Measurements from ENCODE around the gene DHX58. TPM values are rescaled to one million over a fixed set of nuclear protein-coding genes. Genes with fewer than 3 reads are reported as not detected.
"Not testable (repeated sequence)": the region's sequence is repeated elsewhere in the genome, so short reads cannot be mapped to it uniquely, and the experiment has no call there.

The DHX58 gene
- total and polyA plus RNA-seq, 2 donors (not counting 1 experiment from before 2014, with no cell fraction given) = 39.7 to 57.6 TPM

GRCh38 chr17:42142371-42142896 lies 29.9 kb upstream of the DHX58 start:
- Histone ChIP-seq H2AFZ (ENCODE audit: insufficient read depth, low read depth, low read length, poor library complexity, severe bottlenecking) (no peak overlapping the region), H3K79me2 (ENCODE audit: control insufficient read depth, insufficient read depth, low read length) (peaks cover 100% of the 10 kb centered on the region), H4K20me1 (ENCODE audit: control insufficient read depth, insufficient read depth, low read length, poor library complexity, severe bottlenecking) (peaks cover 81% of the 10 kb centered on the region), H3K4me1 (ENCODE audit: control insufficient read depth in 2 of 2, insufficient read depth in 2 of 2, low read length in 2 of 2) (peaks cover 6% of the 10 kb centered on the region in 2 donors), H3K27ac (ENCODE audit: low read length in 2 of 2) (no peak overlapping the region), H3K9me3 (ENCODE audit: control extremely low read depth in 1 of 3, control insufficient read depth in 2 of 3, insufficient read depth in 1 of 3, low read length in 2 of 3) (no peaks in the 10 kb centered on the region), H3K27me3 (replicated peaks in 1 of 4; ENCODE audit: control extremely low read depth in 1 of 4, control insufficient read depth in 3 of 4, insufficient read depth in 4 of 4, low read length in 3 of 4) (no peaks in the 10 kb centered on the region), H3K9ac (ENCODE audit: low read length) (no peak overlapping the region), H3K4me2 (replicated peaks; ENCODE audit: low read depth, low read length, poor library complexity, severe bottlenecking) (no peak overlapping the region), H3K36me3 (replicated peaks in 1 of 2; ENCODE audit: control extremely low read depth in 1 of 2, control insufficient read depth in 1 of 2, extremely low read depth in 1 of 2, insufficient read depth in 2 of 2, low read length in 1 of 2) (peaks cover 4 to 46% of the 10 kb centered on the region in 2 experiments), H3K4me3 (ENCODE audit: control extremely low read depth in 1 of 5, extremely low read depth in 1 of 5, insufficient read depth in 1 of 5, low read depth in 2 of 5, low read length in 4 of 5) (no peak overlapping the region)
- Mint-ChIP-seq H3K27ac (no peak overlapping the region), H3K4me3 (no peak overlapping the region), H3K27me3 (no peaks in the 10 kb centered on the region), H3K9me3 (ENCODE audit: insufficient read depth) (no peaks in the 10 kb centered on the region), H3K4me1 (peaks cover 37% of the 10 kb centered on the region)
- DNase-seq (no peak), ATAC-seq (ENCODE audit: low read depth) (no peak)
- TF ChIP-seq CTCF (IDR thresholded peaks at IDR 0.05) (no peak), EZH2 (IDR thresholded peaks at IDR 0.05; ENCODE audit: borderline replicate concordance, insufficient read depth, low read depth, low read length, poor library complexity, severe bottlenecking) (no peak)
- WGBS (ENCODE audit: insufficient coverage) = 97% methylated on average over 7 of the region's 7 CpGs
- POLR2A ChIA-PET = no interaction called here
- intact Hi-C loops (cut with micrococcal nuclease) = no loop called here
- CTCF ChIA-PET = interaction anchor here (0.6 to 1.4 kb wide), 4 partner anchors 8 to 178 kb away, joined by 3 to 5 read pairs (median 3); no protein-coding TSS in a partner anchor

GRCh38 chr17:42141382-42141781 lies 28.9 kb upstream of the DHX58 start:
- Mint-ChIP-seq H3K4me3 (no peak overlapping the region), H3K27me3 (no peaks in the 10 kb centered on the region), H3K27ac (peak overlapping the region; percentile 7), H3K4me1 (peaks cover 41% of the 10 kb centered on the region), H3K9me3 (ENCODE audit: insufficient read depth) (no peaks in the 10 kb centered on the region)
- no peak for TF ChIP-seq EZH2 (IDR thresholded peaks at IDR 0.05; ENCODE audit: borderline replicate concordance, insufficient read depth, low read depth, low read length, poor library complexity, severe bottlenecking)
- TF ChIP-seq CTCF (IDR thresholded peaks at IDR 0.05) = no peak
- ChIA-PET POLR2A (no interaction called here), CTCF (interaction anchor here (1.3 to 1.4 kb wide), 2 partner anchors 7 to 11 kb away, joined by 3 to 5 read pairs; no protein-coding TSS in a partner anchor)
- no peak for DNase-seq
- Histone ChIP-seq H2AFZ (ENCODE audit: insufficient read depth, low read depth, low read length, poor library complexity, severe bottlenecking) (no peak overlapping the region), H3K36me3 (replicated peaks in 1 of 2; ENCODE audit: control extremely low read depth in 1 of 2, control insufficient read depth in 1 of 2, extremely low read depth in 1 of 2, insufficient read depth in 2 of 2, low read length in 1 of 2) (peaks cover 1 to 40% of the 10 kb centered on the region in 2 experiments), H3K4me2 (replicated peaks; ENCODE audit: low read depth, low read length, poor library complexity, severe bottlenecking) (no peak overlapping the region), H3K4me1 (ENCODE audit: control insufficient read depth in 2 of 2, insufficient read depth in 2 of 2, low read length in 2 of 2) (peaks cover 10 to 12% of the 10 kb centered on the region in 2 donors), H3K27me3 (replicated peaks in 1 of 4; ENCODE audit: control extremely low read depth in 1 of 4, control insufficient read depth in 3 of 4, insufficient read depth in 4 of 4, low read length in 3 of 4) (no peaks in the 10 kb centered on the region), H3K9me3 (ENCODE audit: control extremely low read depth in 1 of 3, control insufficient read depth in 2 of 3, insufficient read depth in 1 of 3, low read length in 2 of 3) (no peaks in the 10 kb centered on the region), H3K27ac (ENCODE audit: low read length in 2 of 2) (no peak overlapping the region), H3K4me3 (ENCODE audit: control extremely low read depth in 1 of 5, extremely low read depth in 1 of 5, insufficient read depth in 1 of 5, low read depth in 2 of 5, low read length in 4 of 5) (no peak overlapping the region), H4K20me1 (ENCODE audit: control insufficient read depth, insufficient read depth, low read length, poor library complexity, severe bottlenecking) (peaks cover 76% of the 10 kb centered on the region), H3K9ac (ENCODE audit: low read length) (no peak overlapping the region), H3K79me2 (ENCODE audit: control insufficient read depth, insufficient read depth, low read length) (peaks cover 100% of the 10 kb centered on the region)
- intact Hi-C loops (cut with micrococcal nuclease) = no loop called here
- no peak for ATAC-seq (ENCODE audit: low read depth)
- WGBS (ENCODE audit: insufficient coverage) = 81% methylated on average over 6 of the region's 8 CpGs

GRCh38 chr17:42140690-42141089 lies 28.2 kb upstream of the DHX58 start:
- POLR2A ChIA-PET; intact Hi-C loops (cut with micrococcal nuclease); H3K27me3 Mint-ChIP-seq; H3K4me2 ChIP-seq (replicated peaks; ENCODE audit: low read depth, low read length, poor library complexity, severe bottlenecking); H3K27me3 ChIP-seq (replicated peaks in 1 of 4; ENCODE audit: control extremely low read depth in 1 of 4, control insufficient read depth in 3 of 4, insufficient read depth in 4 of 4, low read length in 3 of 4); H3K4me3 ChIP-seq (ENCODE audit: control extremely low read depth in 1 of 5, extremely low read depth in 1 of 5, insufficient read depth in 1 of 5, low read depth in 2 of 5, low read length in 4 of 5); ATAC-seq (ENCODE audit: low read depth); H3K9ac ChIP-seq (ENCODE audit: low read length); H3K4me3 Mint-ChIP-seq; H3K9me3 ChIP-seq (ENCODE audit: control extremely low read depth in 1 of 3, control insufficient read depth in 2 of 3, insufficient read depth in 1 of 3, low read length in 2 of 3); H3K9me3 Mint-ChIP-seq (ENCODE audit: insufficient read depth); H3K27ac ChIP-seq (ENCODE audit: low read length in 2 of 2); H2AFZ ChIP-seq (ENCODE audit: insufficient read depth, low read depth, low read length, poor library complexity, severe bottlenecking); H3K27ac Mint-ChIP-seq; DNase-seq: not testable (repeated sequence)
- Histone ChIP-seq H4K20me1 (ENCODE audit: control insufficient read depth, insufficient read depth, low read length, poor library complexity, severe bottlenecking) (peaks cover 80% of the 10 kb centered on the region), H3K4me1 (ENCODE audit: control insufficient read depth in 2 of 2, insufficient read depth in 2 of 2, low read length in 2 of 2) (peaks cover 17 to 19% of the 10 kb centered on the region in 2 donors), H3K79me2 (ENCODE audit: control insufficient read depth, insufficient read depth, low read length) (peaks cover 100% of the 10 kb centered on the region), H3K36me3 (replicated peaks in 1 of 2; ENCODE audit: control extremely low read depth in 1 of 2, control insufficient read depth in 1 of 2, extremely low read depth in 1 of 2, insufficient read depth in 2 of 2, low read length in 1 of 2) (peaks cover 1 to 36% of the 10 kb centered on the region in 2 experiments)
- 100% methylated on average over 3 of the region's 7 CpGs for WGBS (ENCODE audit: insufficient coverage)
- peaks cover 46% of the 10 kb centered on the region for H3K4me1 Mint-ChIP-seq
- CTCF ChIA-PET = interaction anchor here (0.7 to 1.3 kb wide), 3 partner anchors 10 to 120 kb away, joined by 3 read pairs; partner anchors contain the start of gene NKIRAS2
